Measurements from ENCODE around the gene SH2D1B. TPM values are rescaled to one million over a fixed set of nuclear protein-coding genes. Genes with fewer than 3 reads are reported as not detected.

Gene SH2D1B
- total and polyA plus RNA-seq, 7 donors: 0.60 to 2.3 (median 0.92) TPM; not detected in 4

GRCh38 chr1:162361349-162361748 lies 50.6 kb downstream of the SH2D1B start:
- Histone ChIP-seq H3K4me1 (no peaks in the 10 kb centered on the region), H3K4me3 (no peak overlapping the region), H3K36me3 (peaks cover 0 to 30% (median 9%) of the 10 kb centered on the region in 4 donors), H3K27me3 (no peaks in the 10 kb centered on the region), H3K27ac (no peak overlapping the region), H3K9me3 (no peaks in the 10 kb centered on the region)
- DNase-seq: no peak
- intact Hi-C loops (cut with DNase I): no loop called here
- TF ChIP-seq POLR2A (IDR thresholded peaks at IDR 0.05): no peak
- TF ChIP-seq EP300 (IDR thresholded peaks at IDR 0.05): no peak
- no peak for TF ChIP-seq POLR2AphosphoS5 (IDR thresholded peaks at IDR 0.05)
- no peak for TF ChIP-seq CTCF (IDR thresholded peaks at IDR 0.05)
- WGBS, 2 donors: 91 to 96% methylated on average over 5 of the region's 5 CpGs

- intact Hi-C loops (cut with DNase I): no loop called here
- no peaks in the 10 kb centered on the region for H3K9me3 ChIP-seq
- 93 to 96% methylated on average over 4 of the region's 4 CpGs for WGBS, 2 donors
- no peak overlapping the region for H3K4me3 ChIP-seq
- no peak for DNase-seq
- no peaks in the 10 kb centered on the region for H3K27me3 ChIP-seq
- TF ChIP-seq CTCF (IDR thresholded peaks at IDR 0.05): no peak
- no peak for TF ChIP-seq EP300 (IDR thresholded peaks at IDR 0.05)
- TF ChIP-seq POLR2AphosphoS5 (IDR thresholded peaks at IDR 0.05): no peak
- no peak for TF ChIP-seq POLR2A (IDR thresholded peaks at IDR 0.05)
- H3K36me3 ChIP-seq: peaks cover 0 to 35% (median 11%) of the 10 kb centered on the region in 4 donors
- H3K4me1 ChIP-seq: no peaks in the 10 kb centered on the region
- H3K27ac ChIP-seq: no peak overlapping the region
Observed at GRCh38 chr1:162360874-162361260, 51.1 kb downstream of the SH2D1B start.

GRCh38 chr1:162360237-162360873 lies 51.6 kb downstream of the SH2D1B start:
- 64 to 85% methylated on average over 10 of the region's 10 CpGs for WGBS, 2 donors
- Histone ChIP-seq H3K4me1 (no peaks in the 10 kb centered on the region), H3K9me3 (no peaks in the 10 kb centered on the region), H3K27ac (no peak overlapping the region), H3K27me3 (no peaks in the 10 kb centered on the region), H3K4me3 (no peak overlapping the region), H3K36me3 (peaks cover 0 to 36% (median 11%) of the 10 kb centered on the region in 4 donors)
- intact Hi-C loops (cut with DNase I): no loop called here
- DNase-seq: no peak
- TF ChIP-seq POLR2AphosphoS5 (IDR thresholded peaks at IDR 0.05): no peak
- TF ChIP-seq EP300 (IDR thresholded peaks at IDR 0.05): no peak
- no peak for TF ChIP-seq CTCF (IDR thresholded peaks at IDR 0.05)
- no peak for TF ChIP-seq POLR2A (IDR thresholded peaks at IDR 0.05)

GRCh38 chr1:162359523-162360236 lies 52.3 kb downstream of the SH2D1B start:
- H3K4me1 ChIP-seq: no peaks in the 10 kb centered on the region
- H3K36me3 ChIP-seq: peaks cover 0 to 40% (median 11%) of the 10 kb centered on the region in 4 donors
- TF ChIP-seq EP300 (IDR thresholded peaks at IDR 0.05): no peak
- no peak for TF ChIP-seq POLR2AphosphoS5 (IDR thresholded peaks at IDR 0.05)
- no peak for TF ChIP-seq CTCF (IDR thresholded peaks at IDR 0.05)
- no peak for TF ChIP-seq POLR2A (IDR thresholded peaks at IDR 0.05)
- H3K27ac ChIP-seq: no peak overlapping the region
- intact Hi-C loops (cut with DNase I): no loop called here
- no peak overlapping the region for H3K4me3 ChIP-seq
- H3K27me3 ChIP-seq: no peaks in the 10 kb centered on the region
- H3K9me3 ChIP-seq: no peaks in the 10 kb centered on the region
- WGBS, 2 donors: 86 to 89% methylated on average over 10 of the region's 10 CpGs
- no peak for DNase-seq
